GM19397 (cell line): ENCODE measurements around the gene SLC35F4.

Experiments
- ATAC-seq: cut with Tn5 transposase; IDR thresholded peaks from one replicate; pipeline ENCODE4 v1.9.1; 2021; ENCODE audit warnings: mild to moderate bottlenecking, moderate library complexity; ENCODE audit not compliant: unreplicated experiment

SLC35F4 gene

DNA sequence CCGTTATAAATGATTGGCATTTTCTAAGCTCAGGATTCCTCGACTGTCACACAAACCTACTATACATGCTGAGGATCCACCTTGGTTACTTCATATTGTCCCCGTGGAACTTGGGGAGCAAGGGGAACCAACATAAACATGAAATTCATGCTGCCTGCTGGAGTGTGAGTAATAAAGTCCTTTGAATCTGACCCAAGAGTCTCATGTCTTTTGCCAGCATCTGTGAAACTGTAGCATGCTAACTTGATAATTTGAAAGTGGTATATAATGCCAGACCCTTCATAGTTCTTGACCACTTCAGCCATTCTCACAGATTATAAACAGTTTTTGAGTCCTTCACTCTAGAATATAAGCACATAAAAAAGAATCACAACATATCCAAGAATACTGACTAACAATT is 17.1 kb downstream of the SLC35F4 start:
- no peak for ATAC-seq

- no peak for ATAC-seq
Observed at GRCh38 chr14:57848353-57848752, 17.5 kb downstream of the SLC35F4 start.

DNA sequence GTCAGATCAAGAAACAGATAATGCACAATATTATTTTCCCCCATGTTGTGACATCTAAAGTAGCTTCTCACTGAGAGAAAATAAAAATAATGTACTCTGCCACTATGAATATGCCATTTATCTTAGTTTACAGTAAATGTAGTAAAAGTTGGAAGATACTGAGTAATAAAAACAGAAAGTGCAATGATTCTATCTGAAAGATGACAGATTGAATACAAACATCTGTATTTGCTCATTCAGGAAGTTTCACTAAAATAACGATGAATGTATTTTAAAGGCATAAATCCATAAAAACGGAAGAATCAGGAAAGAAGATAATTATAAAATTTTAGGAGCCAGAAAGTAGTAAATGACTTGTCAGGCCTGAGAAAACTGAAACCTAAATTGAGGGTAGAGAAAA is 18.2 kb downstream of the SLC35F4 start:
- no peak for ATAC-seq

GRCh38 chr14:57847096-57847495 is 18.8 kb downstream of the SLC35F4 start:
- ATAC-seq, result no peak

DNA sequence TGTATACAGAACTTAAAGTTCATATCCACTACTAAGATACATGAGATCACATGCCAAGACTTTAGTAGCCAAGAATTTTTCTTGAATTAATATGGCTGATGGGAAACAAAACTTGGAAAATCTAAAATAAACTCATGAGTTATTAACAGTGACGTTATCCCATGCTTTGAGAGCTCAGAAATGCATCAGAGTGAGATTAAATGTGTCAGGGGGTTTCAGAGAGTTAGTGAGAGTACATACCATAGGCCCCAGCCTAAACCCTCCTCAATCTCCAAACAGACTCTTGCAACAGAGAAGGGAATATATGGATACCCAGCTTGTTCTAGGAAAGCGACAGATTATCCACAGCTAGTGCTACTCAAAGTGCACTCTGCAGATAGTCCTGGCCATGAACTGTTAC is 19.3 kb downstream of the SLC35F4 start:
- no peak for ATAC-seq

GRCh38 chr14:57845802-57846531 is 19.9 kb downstream of the SLC35F4 start:
- ATAC-seq, result no peak

DNA sequence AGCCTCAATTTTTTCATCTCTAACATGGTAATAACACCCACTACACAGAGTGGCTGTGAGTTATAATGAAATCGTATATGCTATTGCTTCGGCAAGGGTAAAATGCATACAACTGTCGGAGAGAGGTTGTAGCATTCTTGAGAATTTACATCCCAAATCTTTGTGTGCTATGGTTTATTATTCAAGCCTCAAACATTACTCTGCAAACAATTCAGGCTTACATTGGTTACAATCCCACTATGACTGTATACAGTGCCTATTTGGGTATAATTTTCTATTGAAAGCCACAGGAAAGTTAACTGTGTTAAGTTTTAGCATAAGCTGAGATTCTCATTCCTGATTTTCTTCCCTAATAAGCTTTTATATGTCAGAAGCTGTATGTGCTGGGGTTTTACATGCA is 20.6 kb downstream of the SLC35F4 start:
- ATAC-seq, result no peak

- ATAC-seq, result no peak
Observed at GRCh38 chr14:57837267-57837666, 28.6 kb downstream of the SLC35F4 start.

DNA sequence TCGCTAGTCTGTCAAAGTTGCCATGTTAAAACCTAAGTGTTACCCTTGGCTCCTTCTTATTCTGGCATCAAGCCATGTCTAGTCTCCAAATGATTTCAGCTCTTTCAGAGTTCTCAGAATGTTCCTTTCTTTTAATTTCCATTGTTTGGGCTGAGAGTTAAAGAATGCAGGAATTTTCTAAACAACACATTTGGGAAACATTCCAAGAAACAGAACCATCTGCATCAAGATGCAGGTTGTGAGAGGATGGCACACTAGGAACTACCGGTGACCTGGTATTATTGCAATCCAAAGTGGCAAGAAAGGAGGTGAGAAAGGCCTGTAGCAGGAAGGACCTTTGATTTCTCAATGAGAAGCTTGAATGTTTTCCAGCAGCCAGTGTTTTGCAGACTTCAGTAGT is 30.1 kb downstream of the SLC35F4 start:
- no peak for ATAC-seq

DNA sequence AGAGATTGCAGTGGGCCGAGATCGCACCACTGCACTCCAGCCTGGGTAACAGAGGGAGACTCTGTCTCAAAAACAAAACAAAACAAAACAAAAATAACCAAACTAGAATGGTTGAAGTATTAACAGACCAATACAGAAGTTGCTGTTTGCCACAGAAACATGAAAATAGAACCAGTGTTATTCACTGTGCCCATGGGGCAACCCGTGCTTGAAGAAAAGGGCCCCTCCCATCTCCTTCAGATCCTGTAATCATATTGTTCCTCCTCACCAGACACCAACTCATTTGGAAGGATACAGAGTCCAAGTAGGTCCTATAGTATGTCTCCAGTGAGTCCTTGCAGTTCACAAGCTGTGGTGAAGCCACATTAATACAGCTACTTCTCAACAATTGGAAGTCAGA is 30.9 kb downstream of the SLC35F4 start:
- no peak for ATAC-seq

DNA sequence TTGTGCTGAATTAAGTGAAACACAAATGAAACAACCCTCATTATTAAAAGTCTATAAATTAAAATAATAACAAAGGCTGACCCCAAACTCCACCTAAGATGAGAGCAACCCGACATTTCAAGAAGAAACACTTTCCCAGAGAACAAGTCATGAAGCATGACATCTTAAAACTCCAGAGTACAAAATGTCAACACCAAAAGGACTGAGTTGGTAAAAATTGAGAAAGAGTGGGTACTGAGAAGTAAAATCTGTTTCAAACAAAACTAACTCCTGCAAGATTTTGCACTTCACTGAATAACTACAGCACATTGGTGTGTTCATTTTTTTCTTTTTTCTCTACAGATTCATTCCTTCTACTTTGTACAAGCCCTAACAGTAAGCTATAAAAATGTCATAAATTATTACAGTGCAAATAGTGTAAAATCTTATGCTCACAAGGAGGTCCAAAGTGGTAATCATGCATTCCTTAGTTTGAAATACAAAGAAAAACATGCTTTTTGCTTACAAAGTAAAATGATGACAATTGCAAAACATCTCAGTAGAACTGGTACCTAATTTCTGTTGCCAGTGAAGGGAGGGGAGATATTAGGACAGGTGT is 31.8 kb downstream of the SLC35F4 start:
- ATAC-seq, result no peak

DNA sequence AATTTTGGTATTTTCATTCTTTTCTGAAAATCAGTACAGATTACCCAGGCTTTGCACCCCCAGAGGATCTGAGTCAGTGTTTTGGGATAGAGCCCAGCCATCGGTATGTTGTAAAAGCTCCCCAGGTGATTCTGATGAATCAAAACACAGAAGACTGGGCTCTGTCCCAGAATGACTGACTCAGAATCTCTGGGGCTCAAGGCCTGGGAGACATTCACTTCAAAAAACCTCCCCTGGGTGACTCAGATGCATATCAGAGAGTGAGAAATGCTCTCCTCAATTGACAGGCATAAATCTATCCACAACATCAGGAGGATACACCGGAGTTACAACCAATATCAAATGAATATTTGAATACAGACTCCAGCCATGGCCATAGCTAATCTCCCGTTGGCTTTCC is 32.6 kb downstream of the SLC35F4 start:
- ATAC-seq, result no peak

DNA sequence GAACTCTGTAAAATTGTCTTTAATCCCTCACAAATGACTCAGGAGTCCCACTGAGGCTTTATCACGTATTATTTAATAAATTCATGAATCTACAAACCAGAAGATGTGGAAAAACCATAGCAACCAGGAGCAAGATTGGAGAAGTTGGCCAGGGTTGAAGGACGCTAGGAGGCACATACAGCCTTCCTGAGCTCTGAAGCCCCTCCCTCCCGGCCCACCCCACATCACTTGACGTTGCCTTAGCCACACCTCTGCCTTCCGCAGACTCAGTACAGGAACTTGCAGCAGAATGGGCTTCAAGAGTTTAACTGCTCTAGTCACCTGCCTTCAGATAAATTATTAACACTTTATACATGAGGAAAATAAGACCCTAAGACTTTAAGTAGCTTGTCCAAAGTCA is 33.9 kb downstream of the SLC35F4 start:
- ATAC-seq, result no peak

DNA sequence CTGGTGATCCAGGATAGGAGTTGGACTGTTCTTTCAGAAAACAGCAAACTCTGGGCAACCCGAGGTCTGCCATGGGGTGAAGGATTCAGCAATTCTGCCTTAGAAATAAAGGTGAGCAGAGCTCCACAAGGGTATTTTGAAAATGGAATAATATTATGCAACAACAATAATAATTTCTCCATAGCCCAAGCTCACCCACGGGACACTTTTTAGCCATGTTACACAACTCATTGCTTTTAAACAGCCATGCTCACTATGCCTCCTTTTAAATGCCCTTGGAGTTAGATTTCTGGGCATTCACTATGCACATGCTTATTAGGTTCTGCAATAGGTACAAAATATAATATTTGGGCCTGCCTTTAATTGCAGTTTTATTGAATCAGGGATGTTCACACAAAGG is 37.2 kb downstream of the SLC35F4 start:
- no peak for ATAC-seq

GRCh38 chr14:57823015-57823660 is 42.8 kb downstream of the SLC35F4 start:
- no peak for ATAC-seq

GRCh38 chr14:57822081-57822480 is 43.8 kb downstream of the SLC35F4 start:
- no peak for ATAC-seq

GRCh38 chr14:57820581-57820980 is 45.3 kb downstream of the SLC35F4 start:
- no peak for ATAC-seq

- ATAC-seq, result no peak
Observed at GRCh38 chr14:57818511-57818910, 47.4 kb downstream of the SLC35F4 start.

GRCh38 chr14:57816568-57817284 is 49.2 kb downstream of the SLC35F4 start:
- no peak for ATAC-seq

- ATAC-seq, result no peak
Observed at GRCh38 chr14:57814726-57815125, 51.2 kb downstream of the SLC35F4 start.

- ATAC-seq, result no peak
Observed at GRCh38 chr14:57812741-57813140, 53.2 kb downstream of the SLC35F4 start.
